ENCODE measurements around the gene COL11A1.

Gene COL11A1

GRCh38 chr1:102851616-102852015, 256.7 kb downstream of the COL11A1 start:
- ATAC-seq (ENCODE audit: insufficient read depth, low read depth) (no peak), DNase-seq (no peak)
- H3K9ac ChIP-seq (ENCODE audit: low read depth, low read length): no peak overlapping the region
- H3K4me3 ChIP-seq (ENCODE audit: low read depth in 1 of 2, low read length in 2 of 2): no peak overlapping the region
- H4K20me1 ChIP-seq (ENCODE audit: insufficient read depth, low read length): no peaks in the 10 kb centered on the region
- H3K9me3 ChIP-seq (ENCODE audit: insufficient read depth, low read length, severe bottlenecking): no peaks in the 10 kb centered on the region
- no peaks in the 10 kb centered on the region for H3K4me1 ChIP-seq (ENCODE audit: insufficient read depth, low read length)
- no peak overlapping the region for H3K4me2 ChIP-seq (ENCODE audit: insufficient read depth, low read length)
- no peaks in the 10 kb centered on the region for H3K27me3 ChIP-seq (ENCODE audit: insufficient read depth, low read length, poor library complexity)
- TF ChIP-seq CTCF (IDR thresholded peaks at IDR 0.05; ENCODE audit: borderline replicate concordance, extremely low read depth, low read length, poor library complexity, severe bottlenecking) (no peak), EZH2 (IDR thresholded peaks at IDR 0.05; ENCODE audit: borderline replicate concordance, low read depth, low read length, severe bottlenecking) (no peak)
- no peak overlapping the region for H2AFZ ChIP-seq (ENCODE audit: low read depth, low read length)
- no peaks in the 10 kb centered on the region for H3K79me2 ChIP-seq (ENCODE audit: insufficient read depth, low read length)
- H3K36me3 ChIP-seq (ENCODE audit: insufficient read depth, low read length): no peaks in the 10 kb centered on the region
- H3K27ac ChIP-seq (ENCODE audit: low read length): no peak overlapping the region

DNA sequence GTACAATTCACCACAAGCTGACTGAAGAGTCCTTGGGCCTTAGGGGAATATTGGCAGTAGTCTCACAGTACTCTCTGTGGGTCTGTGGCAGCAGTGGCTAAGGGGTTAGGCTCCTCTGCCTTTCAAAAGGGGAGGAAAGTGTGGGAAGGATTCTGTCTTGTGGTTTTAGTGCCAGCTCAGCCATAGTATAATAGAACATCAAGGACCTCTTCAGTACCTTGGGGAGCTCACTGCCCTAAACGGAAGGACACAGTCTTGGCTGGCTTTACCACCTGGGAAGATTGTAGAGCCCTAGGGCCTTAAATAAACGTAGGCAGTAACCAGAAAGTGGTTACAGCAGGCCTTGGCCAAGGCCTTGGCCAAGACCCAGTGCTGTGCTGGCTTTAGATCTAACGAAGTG, 265.7 kb downstream of the COL11A1 start:
- no peaks in the 10 kb centered on the region for H3K79me2 ChIP-seq (ENCODE audit: insufficient read depth, low read length)
- no peaks in the 10 kb centered on the region for H3K9me3 ChIP-seq (ENCODE audit: insufficient read depth, low read length, severe bottlenecking)
- H3K4me3 ChIP-seq (ENCODE audit: low read depth in 1 of 2, low read length in 2 of 2): no peak overlapping the region
- ATAC-seq (ENCODE audit: insufficient read depth, low read depth) (peak; percentile 27; the same call in 1 of the 3 replicates), DNase-seq (no peak)
- H3K36me3 ChIP-seq (ENCODE audit: insufficient read depth, low read length): no peaks in the 10 kb centered on the region
- H2AFZ ChIP-seq (ENCODE audit: low read depth, low read length): no peak overlapping the region
- H4K20me1 ChIP-seq (ENCODE audit: insufficient read depth, low read length): no peaks in the 10 kb centered on the region
- no peak overlapping the region for H3K27ac ChIP-seq (ENCODE audit: low read length)
- TF ChIP-seq EZH2 (IDR thresholded peaks at IDR 0.05; ENCODE audit: borderline replicate concordance, low read depth, low read length, severe bottlenecking) (no peak), CTCF (IDR thresholded peaks at IDR 0.05; ENCODE audit: borderline replicate concordance, extremely low read depth, low read length, poor library complexity, severe bottlenecking) (no peak)
- no peaks in the 10 kb centered on the region for H3K27me3 ChIP-seq (ENCODE audit: insufficient read depth, low read length, poor library complexity)
- H3K4me1 ChIP-seq (ENCODE audit: insufficient read depth, low read length): no peaks in the 10 kb centered on the region
- H3K4me2 ChIP-seq (ENCODE audit: insufficient read depth, low read length): no peak overlapping the region
- H3K9ac ChIP-seq (ENCODE audit: low read depth, low read length): no peak overlapping the region

- Histone ChIP-seq H3K9ac (ENCODE audit: low read depth, low read length) (no peak overlapping the region), H3K4me2 (ENCODE audit: insufficient read depth, low read length) (no peak overlapping the region), H3K9me3 (ENCODE audit: insufficient read depth, low read length, severe bottlenecking) (no peaks in the 10 kb centered on the region), H3K4me1 (ENCODE audit: insufficient read depth, low read length) (no peaks in the 10 kb centered on the region), H3K4me3 (ENCODE audit: low read depth in 1 of 2, low read length in 2 of 2) (no peak overlapping the region), H3K27ac (ENCODE audit: low read length) (no peak overlapping the region), H3K79me2 (ENCODE audit: insufficient read depth, low read length) (no peaks in the 10 kb centered on the region), H4K20me1 (ENCODE audit: insufficient read depth, low read length) (no peaks in the 10 kb centered on the region), H2AFZ (ENCODE audit: low read depth, low read length) (no peak overlapping the region), H3K27me3 (ENCODE audit: insufficient read depth, low read length, poor library complexity) (no peaks in the 10 kb centered on the region), H3K36me3 (ENCODE audit: insufficient read depth, low read length) (no peaks in the 10 kb centered on the region)
- DNase-seq (no peak), ATAC-seq (ENCODE audit: insufficient read depth, low read depth) (no peak)
- no peak for TF ChIP-seq EZH2 (IDR thresholded peaks at IDR 0.05; ENCODE audit: borderline replicate concordance, low read depth, low read length, severe bottlenecking)
- no peak for TF ChIP-seq CTCF (IDR thresholded peaks at IDR 0.05; ENCODE audit: borderline replicate concordance, extremely low read depth, low read length, poor library complexity, severe bottlenecking)
Measured at GRCh38 chr1:102840741-102841140, 267.6 kb downstream of the COL11A1 start.

GRCh38 chr1:102838016-102838415, 270.3 kb downstream of the COL11A1 start:
- TF ChIP-seq CTCF (IDR thresholded peaks at IDR 0.05; ENCODE audit: borderline replicate concordance, extremely low read depth, low read length, poor library complexity, severe bottlenecking) (no peak), EZH2 (IDR thresholded peaks at IDR 0.05; ENCODE audit: borderline replicate concordance, low read depth, low read length, severe bottlenecking) (no peak)
- Histone ChIP-seq H3K9ac (ENCODE audit: low read depth, low read length) (no peak overlapping the region), H3K27me3 (ENCODE audit: insufficient read depth, low read length, poor library complexity) (no peaks in the 10 kb centered on the region), H3K27ac (ENCODE audit: low read length) (no peak overlapping the region), H3K4me1 (ENCODE audit: insufficient read depth, low read length) (no peaks in the 10 kb centered on the region), H3K4me3 (ENCODE audit: low read depth in 1 of 2, low read length in 2 of 2) (no peak overlapping the region), H3K9me3 (ENCODE audit: insufficient read depth, low read length, severe bottlenecking) (no peaks in the 10 kb centered on the region), H4K20me1 (ENCODE audit: insufficient read depth, low read length) (no peaks in the 10 kb centered on the region), H2AFZ (ENCODE audit: low read depth, low read length) (no peak overlapping the region), H3K4me2 (ENCODE audit: insufficient read depth, low read length) (no peak overlapping the region), H3K36me3 (ENCODE audit: insufficient read depth, low read length) (no peaks in the 10 kb centered on the region), H3K79me2 (ENCODE audit: insufficient read depth, low read length) (no peaks in the 10 kb centered on the region)
- ATAC-seq (ENCODE audit: insufficient read depth, low read depth) (no peak), DNase-seq (no peak)

Measured in DND-41 (cell line).